ENCODE measurements around the gene THRSP.

GRCh38 chr11:78066471-78066870 is 2.8 kb downstream of the THRSP start:
- TF ChIP-seq CTCF (IDR thresholded peaks at IDR 0.05) (no peak), POLR2A (IDR thresholded peaks at IDR 0.05) (no peak), POLR2AphosphoS5 (IDR thresholded peaks at IDR 0.05) (no peak), EP300 (IDR thresholded peaks at IDR 0.05) (no peak)

Measured in stomach (tissue), 4 donors.